Dedifferentiated amniotic fluid mesenchymal stem cell (primary cell): ENCODE data around the gene CEBPE.

Experiments used
- DNase-seq: peaks from one replicate; pipeline ENCODE4 v3.0.0-alpha.2; 2016; ENCODE audit errors: extremely low spot score

Gene CEBPE

GRCh38 chr14:23102801-23103200 lies 16.3 kb downstream of the CEBPE start:
- no peak for DNase-seq

DNA sequence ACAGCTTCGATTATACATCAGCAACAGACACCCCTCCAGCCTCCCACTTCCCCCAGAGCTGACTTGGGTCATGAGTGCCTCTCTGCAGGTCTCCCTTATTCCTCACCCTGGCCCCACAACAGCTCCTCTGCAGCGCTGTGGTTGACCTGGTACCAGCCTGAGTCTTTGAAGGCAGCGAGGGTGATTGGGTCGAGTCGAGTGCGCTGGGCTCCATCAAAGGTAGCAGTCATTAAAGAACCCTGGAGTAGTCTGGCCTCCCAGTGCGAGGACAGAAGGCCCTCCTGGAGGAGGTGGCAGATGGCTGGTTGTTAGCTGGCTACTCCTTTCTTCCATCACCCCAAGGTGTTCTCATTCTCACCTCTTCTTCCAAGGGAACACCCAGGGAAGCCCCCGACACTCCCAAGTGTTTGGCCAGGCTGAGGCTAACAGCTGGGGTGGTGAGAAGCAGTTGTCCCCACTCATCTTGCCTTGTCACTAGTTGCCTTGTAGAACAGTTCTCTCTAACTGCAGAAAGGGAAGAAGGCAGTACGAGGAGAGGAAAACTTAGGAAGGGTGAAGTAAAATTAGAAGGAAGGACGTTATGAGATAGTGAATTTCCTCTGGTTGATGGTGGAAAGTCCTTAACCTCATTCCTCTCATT lies 16.9 kb downstream of the CEBPE start:
- no peak for DNase-seq

- DNase-seq, result no peak
Measured at GRCh38 chr14:23101213-23101970, 17.7 kb downstream of the CEBPE start.

- DNase-seq, result no peak
Measured at GRCh38 chr14:23099212-23099861, 19.7 kb downstream of the CEBPE start.

GRCh38 chr14:23097786-23098185 lies 21.3 kb downstream of the CEBPE start:
- no peak for DNase-seq

DNA sequence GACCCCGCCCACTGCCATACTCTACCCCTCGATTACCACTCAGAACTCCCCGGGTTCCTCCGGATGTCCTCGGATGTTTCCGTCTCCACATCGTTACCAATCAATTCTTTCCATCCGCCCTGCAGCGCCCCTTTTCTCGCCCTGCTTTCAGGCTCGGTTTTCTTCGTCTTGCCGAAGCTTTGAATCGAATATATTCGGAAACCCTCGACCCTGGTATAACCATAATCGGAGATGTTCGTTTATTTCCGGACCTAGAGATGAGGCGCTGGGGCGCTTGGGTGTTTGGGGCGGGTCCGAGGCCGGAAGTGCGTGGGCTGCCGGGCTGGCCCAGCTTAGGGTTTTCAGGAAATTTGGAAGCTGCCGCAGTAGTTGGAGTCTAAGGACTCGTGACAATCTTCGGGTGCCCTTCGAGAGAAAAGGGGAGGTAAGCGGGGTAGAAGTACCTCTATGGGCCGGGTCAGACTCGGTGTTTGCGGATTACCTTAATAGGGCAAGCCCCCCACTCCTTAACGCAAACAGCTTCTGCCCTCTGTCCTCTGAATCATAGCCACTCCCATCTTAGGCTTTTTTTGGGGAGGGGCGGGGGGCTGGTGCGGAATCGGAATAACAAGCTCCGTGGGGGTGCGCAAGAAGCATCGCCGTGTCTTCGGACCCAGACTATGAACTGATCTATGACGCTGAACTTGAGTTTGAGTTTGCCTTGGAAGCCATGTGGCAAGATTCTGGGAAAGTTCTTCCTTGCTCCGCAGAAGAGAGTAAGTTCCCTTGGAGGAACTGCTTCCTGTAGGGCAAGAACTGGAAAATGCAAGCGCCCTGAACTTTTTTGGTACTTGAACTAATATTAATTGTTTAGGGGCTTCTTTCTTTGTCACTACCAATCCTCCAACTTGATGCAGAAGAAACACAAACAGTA lies 23.6 kb downstream of the CEBPE start, which contains the start of gene C14orf119:
Gene C14orf119 (plus strand): TSS at position 310 of the 913 bp plus-strand sequence. CDS start 2,154 bp downstream, outside the sequence.
- peak; percentile 100 for DNase-seq

DNA sequence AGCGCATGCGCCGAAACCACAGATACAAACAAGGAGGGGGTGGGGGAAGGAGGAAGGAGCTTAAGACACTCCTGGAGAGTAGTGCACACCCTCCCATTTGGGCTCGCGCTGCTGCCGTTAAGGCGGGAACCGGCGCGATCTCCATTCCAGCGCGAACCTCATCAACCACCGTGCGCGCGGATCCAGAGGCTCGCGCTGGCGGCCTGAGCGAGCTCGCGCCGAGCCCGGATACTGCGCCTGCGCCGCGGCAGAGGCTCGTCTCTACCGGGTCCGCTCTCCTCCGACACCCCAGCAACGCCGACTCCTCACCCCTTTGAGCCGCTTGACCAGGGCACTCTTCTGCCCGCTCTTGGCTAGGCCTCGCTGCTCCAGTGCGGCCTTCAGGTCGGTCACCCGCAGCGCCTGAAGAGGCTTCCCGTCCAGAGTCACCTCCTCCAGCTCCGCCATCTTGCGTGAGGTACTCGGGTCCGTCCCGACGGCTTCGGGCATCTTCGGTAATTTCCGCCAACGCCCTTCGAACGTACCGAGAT lies 24.3 kb downstream of the CEBPE start, which contains the start of gene ACIN1:
Gene ACIN1 (minus strand): TSS at position 471 of the 530 bp plus-strand sequence. CDS start 24 bp downstream, at position 447.
- peak; percentile 76 for DNase-seq

DNA sequence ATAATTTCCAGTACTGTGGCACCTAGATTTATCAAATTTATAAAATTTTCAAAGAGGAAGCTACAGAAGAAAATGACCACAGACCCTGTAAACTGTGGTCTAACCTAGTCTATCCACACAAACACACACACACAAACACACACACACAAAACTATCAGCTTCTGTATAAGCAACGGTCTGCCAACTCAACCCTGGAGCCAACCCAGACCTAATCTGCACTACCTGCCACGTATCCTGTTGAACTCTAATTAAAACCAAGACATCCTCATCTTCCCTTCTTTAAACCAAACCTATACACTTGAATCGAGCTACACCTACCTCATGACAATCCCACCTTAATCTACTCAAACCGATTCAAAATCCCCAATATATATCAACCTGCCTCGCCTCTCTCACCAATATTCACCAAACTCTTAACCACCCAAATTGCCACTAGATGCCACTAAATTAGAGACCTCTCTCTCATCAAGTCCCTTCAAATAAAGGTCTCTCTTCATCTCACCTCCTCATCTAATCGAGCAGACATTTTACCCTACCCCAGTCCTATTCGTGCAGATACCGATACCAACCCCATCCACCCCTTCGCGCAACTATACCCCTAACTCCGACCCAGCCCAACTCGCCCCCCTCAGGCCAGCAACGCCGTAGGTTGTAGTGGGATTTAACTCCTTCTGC lies 24.9 kb downstream of the CEBPE start:
- no peak for DNase-seq

- no peak for DNase-seq
Measured at GRCh38 chr14:23093526-23093925, 25.5 kb downstream of the CEBPE start.

- DNase-seq, result no peak
Measured at GRCh38 chr14:23093104-23093503, 26.0 kb downstream of the CEBPE start.

DNA sequence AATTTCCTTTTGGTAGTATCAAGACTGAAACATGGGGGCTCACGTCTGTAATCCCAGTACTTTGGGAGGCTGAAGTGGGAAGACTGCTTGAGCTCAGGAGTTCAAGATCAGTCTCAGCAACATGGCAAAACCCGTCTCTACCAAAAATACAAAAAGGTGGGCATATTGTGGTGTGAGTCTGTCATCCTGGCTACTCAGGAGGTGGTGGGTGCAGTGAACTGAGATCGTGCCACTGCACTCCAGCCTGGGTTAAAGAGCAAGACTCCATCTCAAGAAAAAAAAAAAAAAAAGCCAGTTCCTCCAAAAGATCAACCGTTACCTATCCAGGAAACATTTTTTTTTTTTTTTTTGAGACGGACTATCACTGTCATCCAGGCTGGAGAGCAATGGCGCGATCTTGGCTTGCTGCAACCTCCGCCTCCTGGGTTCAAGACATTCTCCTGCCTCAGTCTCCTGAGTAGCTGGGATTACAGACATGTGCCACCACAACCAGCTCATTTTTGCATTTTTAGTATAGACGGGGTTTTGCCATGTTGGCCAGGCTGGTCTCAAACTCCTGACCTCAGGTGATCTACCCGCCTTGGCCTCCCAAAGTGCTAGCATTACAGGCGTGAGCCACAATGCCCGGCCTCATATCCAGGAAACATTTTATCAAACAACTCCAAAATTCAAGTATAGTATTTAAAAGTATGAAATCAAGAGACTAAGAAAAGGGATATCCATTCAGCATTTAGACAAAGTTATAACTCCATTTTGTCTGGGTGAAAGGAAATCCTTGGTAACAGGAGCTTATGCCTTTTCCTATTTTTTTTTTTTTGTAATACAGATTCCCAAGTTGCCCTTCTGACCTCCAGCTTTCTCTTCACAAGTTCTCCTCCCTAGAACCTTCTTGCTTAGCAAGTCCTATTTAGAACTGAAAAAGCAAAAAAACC lies 27.5 kb downstream of the CEBPE start:
- DNase-seq, result no peak

DNA sequence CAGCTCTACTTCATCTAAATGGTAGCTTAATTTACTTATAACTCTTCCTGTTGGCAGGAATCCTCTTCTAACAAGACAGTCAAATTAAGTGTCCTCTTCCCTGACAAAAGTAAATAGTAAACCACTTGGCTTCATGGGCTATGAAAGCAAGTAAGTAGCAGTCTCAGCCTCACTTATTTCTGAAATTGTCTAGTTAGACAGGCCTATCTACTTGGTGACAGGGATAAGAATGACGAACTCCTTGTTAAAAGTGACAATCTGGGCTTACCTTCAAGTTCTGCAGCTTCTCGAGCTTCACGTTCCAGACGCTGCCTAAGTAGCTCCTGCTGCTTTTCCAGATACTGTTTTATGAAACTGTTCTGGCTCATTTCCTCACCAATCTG lies 28.8 kb downstream of the CEBPE start:
- DNase-seq, result no peak

- no peak for DNase-seq
Measured at GRCh38 chr14:23089498-23090253, 29.4 kb downstream of the CEBPE start.

DNA sequence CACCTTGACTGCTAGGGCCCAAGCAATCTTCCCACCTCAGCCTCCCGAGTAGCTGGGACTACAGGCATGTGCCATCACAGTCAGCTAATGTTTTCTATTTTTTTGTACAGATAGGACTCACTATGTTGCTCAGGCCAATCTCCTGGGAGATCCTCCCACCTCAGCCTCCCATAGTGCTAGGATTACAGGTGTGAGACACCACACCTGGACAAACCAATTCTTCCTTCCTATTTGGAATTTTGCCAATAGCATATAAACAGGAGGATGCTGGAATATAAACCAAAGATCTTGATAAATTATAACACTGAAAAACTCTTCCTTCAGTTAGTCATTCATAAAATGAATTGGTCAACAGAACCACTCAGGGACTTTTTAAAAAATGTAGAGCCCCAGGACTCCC lies 32.5 kb downstream of the CEBPE start:
- no peak for DNase-seq

GRCh38 chr14:23085458-23085857 lies 33.6 kb downstream of the CEBPE start:
- no peak for DNase-seq

- no peak for DNase-seq
Measured at GRCh38 chr14:23080474-23080873, 38.6 kb downstream of the CEBPE start.

GRCh38 chr14:23079716-23080115 lies 39.3 kb downstream of the CEBPE start:
- DNase-seq, result no peak

DNA sequence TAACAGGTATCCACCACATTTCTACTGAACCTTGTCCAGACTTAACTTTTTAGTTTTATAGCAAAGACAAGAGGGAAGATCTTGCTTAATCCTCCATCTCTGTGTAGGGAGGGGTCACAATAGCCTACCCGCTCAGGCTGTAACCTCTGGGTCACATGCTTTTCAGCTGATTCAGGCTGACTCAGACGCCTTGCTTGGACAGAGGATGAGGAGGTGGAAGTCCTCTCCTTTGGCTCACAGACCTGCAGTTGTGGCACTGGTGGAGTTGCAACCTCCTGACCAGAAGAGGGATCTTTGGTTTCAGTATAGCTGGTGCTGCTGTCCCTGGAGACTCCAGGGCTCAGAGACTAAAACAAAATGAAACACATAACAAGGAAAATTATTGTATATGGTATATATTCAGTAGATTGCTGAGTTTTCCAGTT lies 40.4 kb downstream of the CEBPE start:
- DNase-seq, result peak; percentile 84

DNA sequence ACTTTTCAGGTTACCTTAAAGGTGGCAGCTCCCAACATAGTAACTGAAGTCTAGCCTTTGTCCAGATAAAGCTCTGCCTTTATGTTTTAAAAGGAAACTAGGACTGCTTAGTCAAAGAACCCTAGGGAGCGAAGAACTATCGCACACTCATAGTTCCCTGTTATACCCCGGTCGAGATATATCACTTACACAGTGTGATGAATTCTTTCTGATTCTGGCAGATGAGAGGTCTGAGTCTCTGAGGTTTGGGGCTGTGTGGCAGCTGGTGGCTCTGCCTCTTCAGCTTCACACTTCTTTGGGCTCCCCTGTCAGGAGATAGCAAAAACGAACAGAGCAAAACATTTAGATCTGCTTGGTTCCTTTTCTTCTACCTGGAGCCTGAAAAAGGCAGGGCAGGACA lies 41.1 kb downstream of the CEBPE start:
- no peak for DNase-seq
